PC-9 (cell line): Measurements from ENCODE around the gene KDM4B.

ENCODE experiments used
- EZH2 ChIP-seq: fragments of 200-600 bp; sonication (generic); IDR thresholded peaks from 2 replicates; pipeline ENCODE4 v1.8.0; 2017; ENCODE audit warnings: antibody characterized with exemption, low read depth
- TF ChIP-seq, protein P1 (sequence below): fragments of 200-600 bp; sonication (generic); conservative IDR thresholded peaks from 2 replicates; pipeline ENCODE4 v1.6.1; 2017; ENCODE audit warnings: mixed run types, antibody characterized with exemption, mild to moderate bottlenecking, moderate library complexity

DNA sequence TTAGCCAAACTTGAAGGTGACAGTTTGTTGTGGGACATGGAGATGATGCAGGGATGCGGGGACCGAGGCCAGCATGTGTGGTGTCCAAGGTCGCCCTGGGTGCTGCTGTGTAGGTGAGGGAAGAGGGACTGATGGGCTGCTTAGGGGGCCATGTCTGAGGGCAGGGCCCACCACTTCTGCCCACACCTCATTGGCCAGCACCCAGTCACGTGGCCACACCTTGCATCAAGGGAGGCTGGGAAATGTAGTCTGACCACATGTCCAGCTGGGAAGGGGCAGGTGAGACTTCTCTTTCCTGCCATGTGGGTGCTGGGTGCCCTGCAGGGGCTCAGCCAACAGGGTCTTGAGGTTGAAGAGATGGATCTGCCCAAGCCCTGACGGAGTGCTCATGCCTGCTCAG lies 88.9 kb downstream of the KDM4B start:
- TF ChIP-seq, protein P1, sequence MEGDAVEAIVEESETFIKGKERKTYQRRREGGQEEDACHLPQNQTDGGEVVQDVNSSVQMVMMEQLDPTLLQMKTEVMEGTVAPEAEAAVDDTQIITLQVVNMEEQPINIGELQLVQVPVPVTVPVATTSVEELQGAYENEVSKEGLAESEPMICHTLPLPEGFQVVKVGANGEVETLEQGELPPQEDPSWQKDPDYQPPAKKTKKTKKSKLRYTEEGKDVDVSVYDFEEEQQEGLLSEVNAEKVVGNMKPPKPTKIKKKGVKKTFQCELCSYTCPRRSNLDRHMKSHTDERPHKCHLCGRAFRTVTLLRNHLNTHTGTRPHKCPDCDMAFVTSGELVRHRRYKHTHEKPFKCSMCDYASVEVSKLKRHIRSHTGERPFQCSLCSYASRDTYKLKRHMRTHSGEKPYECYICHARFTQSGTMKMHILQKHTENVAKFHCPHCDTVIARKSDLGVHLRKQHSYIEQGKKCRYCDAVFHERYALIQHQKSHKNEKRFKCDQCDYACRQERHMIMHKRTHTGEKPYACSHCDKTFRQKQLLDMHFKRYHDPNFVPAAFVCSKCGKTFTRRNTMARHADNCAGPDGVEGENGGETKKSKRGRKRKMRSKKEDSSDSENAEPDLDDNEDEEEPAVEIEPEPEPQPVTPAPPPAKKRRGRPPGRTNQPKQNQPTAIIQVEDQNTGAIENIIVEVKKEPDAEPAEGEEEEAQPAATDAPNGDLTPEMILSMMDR: no peak
- TF ChIP-seq EZH2: no peak
